A549 treated with AZD9567 at 1 μM for 4 hours (cell line): ENCODE results near the gene ZNF304. TPM values are rescaled to one million over a fixed set of nuclear protein-coding genes. Genes with fewer than 3 reads are reported as not detected.

Source experiments
- total RNA-seq: library from RNA; stranded (reverse); fragments of 200-300 nt; extraction: Qiagen RNA extraction; gene quantifications from 5 replicates; pipeline ENCODE4 v1.2.3, GENCODE V29; 2022; ENCODE audit not compliant: insufficient read depth

Gene ZNF304
- total RNA-seq = 2.0 to 2.4 TPM (median 2.1 TPM) in 5 replicates

DNA sequence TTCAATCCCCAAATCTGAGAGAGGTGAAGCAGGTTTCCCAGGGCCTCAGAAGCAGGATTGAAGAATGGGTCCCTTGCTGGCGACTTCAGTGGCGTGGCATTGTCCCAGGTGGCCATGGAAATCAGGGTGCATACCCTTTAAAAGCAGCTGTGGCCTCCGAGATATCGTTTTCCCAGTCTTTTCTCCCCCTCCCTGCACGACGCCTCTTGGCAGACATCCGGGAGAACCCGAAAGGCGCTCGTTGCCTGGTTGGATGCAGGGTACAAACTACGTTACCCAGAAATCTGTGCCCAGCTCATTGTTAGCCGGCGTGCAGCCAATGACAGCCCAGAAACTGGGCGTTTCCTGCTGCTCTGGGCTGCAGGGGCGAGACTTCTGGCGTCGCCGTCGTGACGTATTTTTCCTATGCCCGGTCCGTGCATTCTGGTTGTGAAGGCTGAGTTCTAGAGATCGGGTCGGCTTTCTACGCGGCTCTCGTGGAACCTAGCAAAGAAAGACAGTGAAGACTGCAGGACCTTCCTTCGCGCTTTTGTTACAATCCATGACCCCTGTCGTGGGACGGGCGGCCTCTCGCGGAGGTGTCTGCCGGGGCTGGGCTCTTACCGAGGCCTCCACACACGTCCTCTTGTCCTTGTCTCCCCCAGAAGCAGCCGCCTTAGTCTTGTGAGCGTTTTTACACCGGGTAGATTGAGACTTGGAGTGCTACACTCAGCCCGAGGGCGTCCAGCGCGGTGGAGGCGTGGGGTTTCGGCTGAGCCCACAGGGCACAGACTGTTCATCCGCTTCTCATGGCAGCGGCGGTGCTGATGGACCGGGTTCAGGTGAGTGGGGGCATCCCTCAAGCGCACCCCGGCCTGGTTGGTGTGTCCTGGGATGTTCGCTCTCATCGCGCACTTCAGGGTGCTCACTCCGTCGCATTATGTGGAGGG lies at the start of gene ZNF304:
TSS of gene ZNF304 (plus strand) at position 395 of the 929 bp plus-strand sequence. CDS start at position 789, 394 bp downstream.

GRCh38 chr19:57320180-57321084 lies 30.6 kb upstream of the ZNF304 start, which contains the start of gene ZNF543:
TSS of gene ZNF543 (plus strand) at chr19:57320472. CDS start at chr19:57320854, 382 bp downstream.

GRCh38 chr19:57362997-57363687 lies 12.1 kb downstream of the ZNF304 start, which contains the start of the genes TRAPPC2B and ZNF547:
TSS of gene TRAPPC2B (plus strand) at chr19:57363551. CDS start at chr19:57364834, 1,283 bp downstream.
TSS of gene ZNF547 (plus strand) at chr19:57363551. CDS start at chr19:57368556, 5,005 bp downstream.

DNA sequence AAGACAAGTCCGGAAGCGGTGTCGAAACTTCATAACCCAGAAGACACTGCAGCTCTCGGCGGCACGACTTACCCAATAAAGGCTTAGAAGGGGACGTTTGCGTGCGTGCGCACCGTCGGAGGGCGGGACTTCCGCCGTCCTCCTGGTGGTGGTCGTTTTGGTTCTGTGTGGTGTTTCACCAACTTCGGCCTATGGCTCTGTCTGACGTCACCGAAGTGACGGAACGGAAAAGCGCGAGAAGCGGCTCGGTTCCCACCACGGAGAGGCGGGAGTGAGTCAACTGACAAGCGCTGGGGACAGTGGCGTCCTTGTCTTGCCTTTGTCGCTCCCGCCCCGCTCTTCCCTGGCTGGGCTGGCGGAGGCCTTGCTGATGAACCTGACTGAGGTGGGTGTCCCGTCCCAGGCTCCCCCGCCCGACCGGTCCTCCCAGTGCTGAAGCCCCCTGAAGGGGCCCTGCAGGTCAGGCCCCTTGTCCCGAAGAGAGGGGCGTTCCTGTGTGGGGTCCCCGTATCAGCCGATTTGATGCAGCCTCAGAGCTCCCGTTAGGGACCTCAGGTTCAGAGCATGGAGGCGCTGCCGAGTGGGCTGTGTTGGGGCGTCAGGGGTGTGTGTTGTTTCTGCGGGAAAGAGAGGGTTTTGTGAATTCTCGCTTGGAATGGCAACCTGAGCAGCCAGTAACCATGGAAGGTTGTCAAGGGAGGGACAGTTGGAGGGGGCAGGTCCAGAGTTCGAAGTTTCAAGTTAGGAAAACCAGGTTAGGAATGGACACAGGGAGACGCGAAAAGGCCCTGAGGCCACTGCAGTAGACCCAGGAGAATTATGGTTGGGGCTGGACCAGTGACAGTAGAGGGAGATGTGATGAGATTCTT lies 38.9 kb downstream of the ZNF304 start, which contains the start of gene ZNF548:
TSS of gene ZNF548 (plus strand) at position 125 of the 869 bp plus-strand sequence. CDS start at position 371, 246 bp downstream.

Other genes with a start within 250 kb of the ZNF304 start
- gene USP29, start 231.3 kb upstream of the ZNF304 start, total RNA-seq = not detected in 5 replicates
- not detected in 5 replicates for gene ZIM3, start 206.1 kb upstream of the ZNF304 start, total RNA-seq
- not detected in 5 replicates for gene DUXA, start 183.8 kb upstream of the ZNF304 start, total RNA-seq
- 5.1 to 8.8 TPM (median 8.6 TPM) in 5 replicates for gene ZNF264, start 159.8 kb upstream of the ZNF304 start, total RNA-seq
- 0.38 to 0.59 TPM (median 0.51 TPM) in 4 of 5 replicates, not detected in the other for gene AURKC, start 120.2 kb upstream of the ZNF304 start, total RNA-seq
- 1.1 to 2.3 TPM (median 1.7 TPM) in 5 replicates for gene ZNF805, start 110.6 kb upstream of the ZNF304 start, total RNA-seq
- gene ZNF460, start 70.8 kb upstream of the ZNF304 start, total RNA-seq = 0.86 to 1.2 TPM (median 0.91 TPM) in 4 of 5 replicates, not detected in the other
- gene ZNF543, start 30.8 kb upstream of the ZNF304 start, total RNA-seq = 1.1 to 3.1 TPM (median 1.3 TPM) in 5 replicates
- gene TRAPPC2B, start 12.3 kb downstream of the ZNF304 start, total RNA-seq = 12.8 to 16.1 TPM (median 13.3 TPM) in 5 replicates
- 0.78 to 1.6 TPM (median 1.3 TPM) in 5 replicates for gene ZNF547, start 12.3 kb downstream of the ZNF304 start, total RNA-seq
- gene ZNF548, start 38.6 kb downstream of the ZNF304 start, total RNA-seq = 2.6 to 6.0 TPM (median 3.2 TPM) in 5 replicates
- gene ZNF17, start 59.9 kb downstream of the ZNF304 start, total RNA-seq = 4.7 to 5.9 TPM (median 5.1 TPM) in 5 replicates
- 17.7 to 33.9 TPM (median 18.6 TPM) in 5 replicates for gene ZNF749, start 84.1 kb downstream of the ZNF304 start, total RNA-seq
- 0.05 to 0.10 TPM (median 0.06 TPM) in 3 of 5 replicates, not detected in the others for gene VN1R1, start 105.9 kb downstream of the ZNF304 start, total RNA-seq
- gene ZNF772, start 126.3 kb downstream of the ZNF304 start, total RNA-seq = 1.1 to 1.5 TPM (median 1.2 TPM) in 5 replicates
- gene ZNF419, start 136.5 kb downstream of the ZNF304 start, total RNA-seq = 6.6 to 7.2 TPM (median 6.8 TPM) in 5 replicates
- 4.6 to 11.1 TPM (median 5.6 TPM) in 5 replicates for gene ZNF773, start 148.7 kb downstream of the ZNF304 start, total RNA-seq
- gene ZNF549, start 176.1 kb downstream of the ZNF304 start, total RNA-seq = 1.5 to 3.6 TPM (median 1.6 TPM) in 5 replicates
- 3.2 to 4.8 TPM (median 4.3 TPM) in 5 replicates for gene ZNF550, start 208.6 kb downstream of the ZNF304 start, total RNA-seq
- gene ZNF416, start 227.6 kb downstream of the ZNF304 start, total RNA-seq = 3.4 to 4.6 TPM (median 4.2 TPM) in 5 replicates
- 0.18 TPM in 1 of 5 replicates, not detected in the others for gene ZIK1, start 232.9 kb downstream of the ZNF304 start, total RNA-seq
- gene ZNF530, start 248.6 kb downstream of the ZNF304 start, total RNA-seq = 3.9 to 6.5 TPM (median 4.6 TPM) in 5 replicates